Caco-2 (cell line): ENCODE data around the gene TMCC1. TPM values are rescaled to one million over a fixed set of nuclear protein-coding genes. Genes with fewer than 3 reads are reported as not detected.

Source experiments
- BruUV-seq: library from RNA; stranded (reverse); fragments of 400-500 nt; replicated peaks from 2 replicates; lab custom pipeline; 2021; lab: Mats Ljungman, UMichigan
- CTCF ChIA-PET: fragments of 300-600 bp; sonication (Branson Sonifier 250); formaldehyde crosslinking; loops from one replicate; lab custom pipeline; 2022; ENCODE audit warnings: antibody characterized with exemption; lab: Charles Lee
- POLR2A ChIA-PET: fragments of 300-600 bp; sonication (Branson Sonifier 250); formaldehyde crosslinking; loops from one replicate; lab custom pipeline; 2022; ENCODE audit warnings: antibody characterized with exemption; lab: Charles Lee
- DNase-seq, 2 experiments: peaks; one replicate each; pipeline versions ENCODE4 v3.0.0 to v3.0.0-alpha.2; 2020 to 2022
- H3K27me3 ChIP-seq: replicated peaks from 2 replicates; pipeline ENCODE4 v1.6.0; 2011; ENCODE audit warnings: low read length; ENCODE audit not compliant: control insufficient read depth, insufficient read depth
- H3K36me3 ChIP-seq: 2 replicates; pipeline ENCODE4 v1.5.1; 2011; ENCODE audit warnings: low read length; ENCODE audit not compliant: control insufficient read depth, insufficient read depth
- H3K4me1 ChIP-seq: fragments of 250-450 bp; sonication (Bioruptor Pico); 2 replicates; pipeline ENCODE4 v1.5.1; 2020; ENCODE audit warnings: mild to moderate bottlenecking
- H3K4me3 ChIP-seq: 2 replicates; pipeline ENCODE4 v1.5.1; 2011; ENCODE audit warnings: low read depth, mild to moderate bottlenecking, control low read depth, low read length
- H3K9me3 ChIP-seq: fragments of 250-450 bp; sonication (Bioruptor Pico); 2 replicates; pipeline ENCODE4 v1.5.1; 2020; ENCODE audit warnings: mild to moderate bottlenecking, moderate library complexity
- H3K27ac Mint-ChIP-seq: one replicate; pipeline ENCODE4 v1.8.0; 2022; ENCODE audit warnings: mixed read lengths; ENCODE audit not compliant: unreplicated experiment
- H3K27me3 Mint-ChIP-seq: one replicate; pipeline ENCODE4 v1.8.0; 2022; ENCODE audit warnings: mixed read lengths; ENCODE audit not compliant: insufficient read depth, unreplicated experiment
- H3K36me3 Mint-ChIP-seq: one replicate; pipeline ENCODE4 v1.8.0; 2022; ENCODE audit warnings: mild to moderate bottlenecking, mixed read lengths; ENCODE audit not compliant: insufficient read depth, unreplicated experiment
- H3K4me1 Mint-ChIP-seq: one replicate; pipeline ENCODE4 v1.8.0; 2022; ENCODE audit warnings: low read depth, mixed read lengths; ENCODE audit not compliant: unreplicated experiment
- H3K4me3 Mint-ChIP-seq: one replicate; pipeline ENCODE4 v1.8.0; 2022; ENCODE audit warnings: mild to moderate bottlenecking, moderate library complexity, mixed read lengths; ENCODE audit not compliant: unreplicated experiment
- H3K9me3 Mint-ChIP-seq: one replicate; pipeline ENCODE4 v1.8.0; 2022; ENCODE audit warnings: mixed read lengths; ENCODE audit not compliant: unreplicated experiment
- CTCF ChIP-seq, 2 experiments: fragments of 200-600 bp in 1 of 2; IDR thresholded peaks; 1 replicate in 1 of 2; 2 replicates in 1 of 2; pipeline versions ENCODE4 v1.5.1 to v1.8.0; 2011 to 2022; ENCODE audit warnings: antibody characterized with exemption in 1 of 2, control low read depth in 1 of 2, inconsistent platforms in 1 of 2, low read depth in 1 of 2, low read length in 1 of 2, mild to moderate bottlenecking in 1 of 2, moderate library complexity in 1 of 2; ENCODE audit not compliant: insufficient read depth in 1 of 2, severe bottlenecking in 1 of 2, unreplicated experiment in 1 of 2
- intact Hi-C: fragments of 100-400 bp; cut with micrococcal nuclease; formaldehyde crosslinking; loops from one replicate; pipeline ENCODE4 v1.10.0; 2022; ENCODE audit not compliant: unreplicated experiment
- total RNA-seq: library from RNA; stranded (reverse); gene quantifications from 2 replicates; pipeline ENCODE4 v1.2.3, GENCODE V29; 2022

Gene TMCC1
- total RNA-seq, 1 experiment from 2014 or later, result 27.8 TPM

GRCh38 chr3:129622933-129623332 lies 270.6 kb downstream of the TMCC1 start:
- CTCF ChIA-PET, result interaction anchor here (1.0 kb wide), 1 partner anchor 133 kb away, joined by 5 read pairs; no protein-coding TSS in a partner anchor
- no peaks in the 10 kb centered on the region for H3K36me3 ChIP-seq
- H3K27me3 ChIP-seq, result no peaks in the 10 kb centered on the region
- H3K4me3 Mint-ChIP-seq, result no peak overlapping the region
- intact Hi-C loops, result no loop called here
- H3K27me3 Mint-ChIP-seq, result no peaks in the 10 kb centered on the region
- H3K4me1 ChIP-seq, result peaks cover 15% of the 10 kb centered on the region
- no peak for DNase-seq
- POLR2A ChIA-PET, result no interaction called here
- no peak for TF ChIP-seq CTCF (IDR thresholded peaks at IDR 0.05; ENCODE audit: insufficient read depth in 1 of 2, low read depth in 1 of 2, low read length in 1 of 2, severe bottlenecking in 1 of 2, unreplicated experiment in 1 of 2)
- H3K9me3 ChIP-seq, result no peaks in the 10 kb centered on the region
- no peaks in the 10 kb centered on the region for H3K9me3 Mint-ChIP-seq
- H3K36me3 Mint-ChIP-seq, result peaks cover 20% of the 10 kb centered on the region
- no TSS peak for BruUV-seq
- no peak overlapping the region for H3K4me3 ChIP-seq
- H3K4me1 Mint-ChIP-seq, result peaks cover 11% of the 10 kb centered on the region
- no peak overlapping the region for H3K27ac Mint-ChIP-seq

GRCh38 chr3:129622226-129622874 lies 271.2 kb downstream of the TMCC1 start:
- no peak overlapping the region for H3K27ac Mint-ChIP-seq
- no TSS peak for BruUV-seq

GRCh38 chr3:129621626-129622225 lies 271.8 kb downstream of the TMCC1 start:
- Histone ChIP-seq H3K9me3 (no peaks in the 10 kb centered on the region), H3K27me3 (no peaks in the 10 kb centered on the region), H3K4me3 (no peak overlapping the region), H3K36me3 (no peaks in the 10 kb centered on the region), H3K4me1 (peaks cover 15% of the 10 kb centered on the region)
- Mint-ChIP-seq H3K27me3 (no peaks in the 10 kb centered on the region), H3K36me3 (peaks cover 12% of the 10 kb centered on the region), H3K4me3 (no peak overlapping the region), H3K9me3 (no peaks in the 10 kb centered on the region), H3K4me1 (peaks cover 11% of the 10 kb centered on the region), H3K27ac (no peak overlapping the region)
- POLR2A ChIA-PET, result no interaction called here
- no TSS peak for BruUV-seq
- DNase-seq, result peak in 1 of 2 experiments; percentile 30
- CTCF ChIA-PET, result no interaction called here
- intact Hi-C loops, result no loop called here
- TF ChIP-seq CTCF (IDR thresholded peaks at IDR 0.05; ENCODE audit: insufficient read depth in 1 of 2, low read depth in 1 of 2, low read length in 1 of 2, severe bottlenecking in 1 of 2, unreplicated experiment in 1 of 2), result no peak

More at GRCh38 chr3:129622226-129622874, 271.2 kb downstream of the TMCC1 start:
- H3K9me3 Mint-ChIP-seq, result no peaks in the 10 kb centered on the region
- no peak for DNase-seq
- H3K36me3 ChIP-seq, result no peaks in the 10 kb centered on the region
- no peaks in the 10 kb centered on the region for H3K9me3 ChIP-seq
- H3K36me3 Mint-ChIP-seq, result peaks cover 16% of the 10 kb centered on the region
- peaks cover 11% of the 10 kb centered on the region for H3K4me1 Mint-ChIP-seq
- no peaks in the 10 kb centered on the region for H3K27me3 ChIP-seq
- intact Hi-C loops, result no loop called here
- H3K27me3 Mint-ChIP-seq, result no peaks in the 10 kb centered on the region
- no peak for TF ChIP-seq CTCF (IDR thresholded peaks at IDR 0.05; ENCODE audit: insufficient read depth in 1 of 2, low read depth in 1 of 2, low read length in 1 of 2, severe bottlenecking in 1 of 2, unreplicated experiment in 1 of 2)
- ChIA-PET CTCF (interaction anchor here (1.0 kb wide), 1 partner anchor 132 kb away, joined by 5 read pairs; no protein-coding TSS in a partner anchor), POLR2A (interaction anchor here (0.5 kb wide), 1 partner anchor 267 kb away, joined by 3 read pairs; no protein-coding TSS in a partner anchor)
- no peak overlapping the region for H3K4me3 ChIP-seq
- H3K4me3 Mint-ChIP-seq, result no peak overlapping the region
- H3K4me1 ChIP-seq, result peaks cover 15% of the 10 kb centered on the region
